Esophagus muscularis mucosa (tissue), 3 donors: Measurements from ENCODE around the gene RAB32.

Source experiments
- POLR2A ChIP-seq: fragments of 450-650 bp; IDR thresholded peaks from one replicate; pipeline ENCODE4 v1.6.1; 2017; ENCODE audit warnings: antibody characterized with exemption, moderate library complexity, mild to moderate bottlenecking, low read depth
- TF ChIP-seq, protein P1 (sequence below), 3 experiments: fragments of 200-600 bp in 2 of 3; fragments of 450-650 bp in 1 of 3; sonication (generic) in 2 of 3; IDR thresholded peaks; one replicate each; pipeline ENCODE4 v1.5.1; 2017 to 2019; ENCODE audit warnings: antibody characterized with exemption in 3 of 3, mild to moderate bottlenecking in 2 of 3, moderate library complexity in 1 of 3

GRCh38 chr6:146581968-146582367, 38.3 kb downstream of the RAB32 start:
- TF ChIP-seq, protein P1, sequence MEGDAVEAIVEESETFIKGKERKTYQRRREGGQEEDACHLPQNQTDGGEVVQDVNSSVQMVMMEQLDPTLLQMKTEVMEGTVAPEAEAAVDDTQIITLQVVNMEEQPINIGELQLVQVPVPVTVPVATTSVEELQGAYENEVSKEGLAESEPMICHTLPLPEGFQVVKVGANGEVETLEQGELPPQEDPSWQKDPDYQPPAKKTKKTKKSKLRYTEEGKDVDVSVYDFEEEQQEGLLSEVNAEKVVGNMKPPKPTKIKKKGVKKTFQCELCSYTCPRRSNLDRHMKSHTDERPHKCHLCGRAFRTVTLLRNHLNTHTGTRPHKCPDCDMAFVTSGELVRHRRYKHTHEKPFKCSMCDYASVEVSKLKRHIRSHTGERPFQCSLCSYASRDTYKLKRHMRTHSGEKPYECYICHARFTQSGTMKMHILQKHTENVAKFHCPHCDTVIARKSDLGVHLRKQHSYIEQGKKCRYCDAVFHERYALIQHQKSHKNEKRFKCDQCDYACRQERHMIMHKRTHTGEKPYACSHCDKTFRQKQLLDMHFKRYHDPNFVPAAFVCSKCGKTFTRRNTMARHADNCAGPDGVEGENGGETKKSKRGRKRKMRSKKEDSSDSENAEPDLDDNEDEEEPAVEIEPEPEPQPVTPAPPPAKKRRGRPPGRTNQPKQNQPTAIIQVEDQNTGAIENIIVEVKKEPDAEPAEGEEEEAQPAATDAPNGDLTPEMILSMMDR (IDR thresholded peaks at IDR 0.05) = no peak
- TF ChIP-seq POLR2A = no peak
